ENCODE results near the gene VIPR1.

Gene VIPR1

GRCh38 chr3:42502429-42503250 is at the start of gene VIPR1:
VIPR1 (plus strand) TSS chr3:42502643; CDS start chr3:42502736, 93 bp downstream.
- H3K4me3 ChIP-seq (ENCODE audit: low read length): peak within 1 kb of the TSS; percentile 56; the same call in 1 of the 2 replicates

GRCh38 chr3:42456211-42456610 is 46.2 kb upstream of the VIPR1 start:
- no peak for TF ChIP-seq ZNF274 (IDR thresholded peaks at IDR 0.05; ENCODE audit: low read depth, low read length)
- no peak overlapping the region for H3K4me3 ChIP-seq (ENCODE audit: low read length)

More at GRCh38 chr3:42502429-42503250, at the start of gene VIPR1:
- TF ChIP-seq ZNF274 (IDR thresholded peaks at IDR 0.05; ENCODE audit: low read depth, low read length): no peak

GRCh38 chr3:42459151-42459550 is 43.3 kb upstream of the VIPR1 start:
- no peak for TF ChIP-seq ZNF274 (IDR thresholded peaks at IDR 0.05; ENCODE audit: low read depth, low read length)
- H3K4me3 ChIP-seq (ENCODE audit: low read length): no peak overlapping the region

- TF ChIP-seq ZNF274 (IDR thresholded peaks at IDR 0.05; ENCODE audit: low read depth, low read length): no peak
- no peak overlapping the region for H3K4me3 ChIP-seq (ENCODE audit: low read length)
These were observed 40.7 kb upstream of the VIPR1 start for GRCh38 chr3:42461762-42462161.

- H3K4me3 ChIP-seq (ENCODE audit: low read length): no peak overlapping the region
- no peak for TF ChIP-seq ZNF274 (IDR thresholded peaks at IDR 0.05; ENCODE audit: low read depth, low read length)
These were observed 39.4 kb upstream of the VIPR1 start for GRCh38 chr3:42463093-42463492.

GRCh38 chr3:42468111-42468510 is 34.3 kb upstream of the VIPR1 start:
- TF ChIP-seq ZNF274 (IDR thresholded peaks at IDR 0.05; ENCODE audit: low read depth, low read length): no peak
- H3K4me3 ChIP-seq (ENCODE audit: low read length): no peak overlapping the region

GRCh38 chr3:42472555-42472954 is 29.9 kb upstream of the VIPR1 start:
- no peak for TF ChIP-seq ZNF274 (IDR thresholded peaks at IDR 0.05; ENCODE audit: low read depth, low read length)
- H3K4me3 ChIP-seq (ENCODE audit: low read length): no peak overlapping the region

- H3K4me3 ChIP-seq (ENCODE audit: low read length): no peak overlapping the region
- TF ChIP-seq ZNF274 (IDR thresholded peaks at IDR 0.05; ENCODE audit: low read depth, low read length): no peak
These were observed 29.1 kb upstream of the VIPR1 start for GRCh38 chr3:42473083-42473932.

GRCh38 chr3:42476225-42477125 is 26.0 kb upstream of the VIPR1 start:
- H3K4me3 ChIP-seq (ENCODE audit: low read length): no peak overlapping the region
- TF ChIP-seq ZNF274 (IDR thresholded peaks at IDR 0.05; ENCODE audit: low read depth, low read length): no peak

GRCh38 chr3:42477696-42478095 is 24.7 kb upstream of the VIPR1 start:
- no peak overlapping the region for H3K4me3 ChIP-seq (ENCODE audit: low read length)
- no peak for TF ChIP-seq ZNF274 (IDR thresholded peaks at IDR 0.05; ENCODE audit: low read depth, low read length)

GRCh38 chr3:42478830-42479229 is 23.6 kb upstream of the VIPR1 start:
- TF ChIP-seq ZNF274 (IDR thresholded peaks at IDR 0.05; ENCODE audit: low read depth, low read length): no peak
- no peak overlapping the region for H3K4me3 ChIP-seq (ENCODE audit: low read length)

- no peak for TF ChIP-seq ZNF274 (IDR thresholded peaks at IDR 0.05; ENCODE audit: low read depth, low read length)
- H3K4me3 ChIP-seq (ENCODE audit: low read length): no peak overlapping the region
These were observed 15.5 kb upstream of the VIPR1 start for GRCh38 chr3:42486814-42487565.

GRCh38 chr3:42488687-42489086 is 13.8 kb upstream of the VIPR1 start:
- TF ChIP-seq ZNF274 (IDR thresholded peaks at IDR 0.05; ENCODE audit: low read depth, low read length): no peak
- no peak overlapping the region for H3K4me3 ChIP-seq (ENCODE audit: low read length)

Data from GM08714 (cell line).